ENCODE results near the gene E2F6.

DNA sequence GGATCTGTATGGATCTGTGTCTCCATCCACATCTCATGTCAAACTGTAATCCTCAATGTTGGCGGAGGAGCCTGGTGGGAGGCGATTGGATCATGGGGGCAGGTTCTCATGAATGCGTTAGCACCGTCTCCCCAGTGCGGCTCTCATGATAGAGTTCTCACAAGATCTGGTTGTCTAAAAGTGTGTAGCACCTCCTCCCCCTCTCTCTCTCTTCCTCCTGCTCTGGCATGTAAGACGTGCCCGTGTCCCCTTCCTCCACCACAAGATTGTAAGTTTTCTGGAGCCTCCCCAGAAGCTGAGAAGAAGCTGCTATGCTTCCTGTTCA is 66.6 kb downstream of the E2F6 start:
- TF ChIP-seq POLR2A (IDR thresholded peaks at IDR 0.05), result no peak
- TF ChIP-seq, protein P1, sequence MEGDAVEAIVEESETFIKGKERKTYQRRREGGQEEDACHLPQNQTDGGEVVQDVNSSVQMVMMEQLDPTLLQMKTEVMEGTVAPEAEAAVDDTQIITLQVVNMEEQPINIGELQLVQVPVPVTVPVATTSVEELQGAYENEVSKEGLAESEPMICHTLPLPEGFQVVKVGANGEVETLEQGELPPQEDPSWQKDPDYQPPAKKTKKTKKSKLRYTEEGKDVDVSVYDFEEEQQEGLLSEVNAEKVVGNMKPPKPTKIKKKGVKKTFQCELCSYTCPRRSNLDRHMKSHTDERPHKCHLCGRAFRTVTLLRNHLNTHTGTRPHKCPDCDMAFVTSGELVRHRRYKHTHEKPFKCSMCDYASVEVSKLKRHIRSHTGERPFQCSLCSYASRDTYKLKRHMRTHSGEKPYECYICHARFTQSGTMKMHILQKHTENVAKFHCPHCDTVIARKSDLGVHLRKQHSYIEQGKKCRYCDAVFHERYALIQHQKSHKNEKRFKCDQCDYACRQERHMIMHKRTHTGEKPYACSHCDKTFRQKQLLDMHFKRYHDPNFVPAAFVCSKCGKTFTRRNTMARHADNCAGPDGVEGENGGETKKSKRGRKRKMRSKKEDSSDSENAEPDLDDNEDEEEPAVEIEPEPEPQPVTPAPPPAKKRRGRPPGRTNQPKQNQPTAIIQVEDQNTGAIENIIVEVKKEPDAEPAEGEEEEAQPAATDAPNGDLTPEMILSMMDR (IDR thresholded peaks at IDR 0.05), result no peak
